Measurements from ENCODE around the gene AFG3L2.

- no peak for TF ChIP-seq CTCF (IDR thresholded peaks at IDR 0.05)
- TF ChIP-seq POLR2A (IDR thresholded peaks at IDR 0.05) = no peak
These were observed 47.8 kb downstream of the AFG3L2 start for GRCh38 chr18:12329125-12329698.
